CD4-positive, alpha-beta T cell (primary cell): ENCODE results near the gene DGLUCY. TPM values are rescaled to one million over a fixed set of nuclear protein-coding genes. Genes with fewer than 3 reads are reported as not detected.

Source experiments
- ATAC-seq: fragments of 200-7000 bp; cut with Tn5 transposase; one replicate; pipeline ENCODE4 v1.10.0; 2022; ENCODE audit warnings: mild to moderate bottlenecking; ENCODE audit not compliant: poor library complexity
- CTCF ChIA-PET: fragments of 350-600 bp; sonication (Branson Sonifier 250); formaldehyde crosslinking; loops from one replicate; lab custom pipeline; 2021; ENCODE audit warnings: antibody characterized with exemption, inconsistent platforms; lab: Charles Lee
- POLR2A ChIA-PET: fragments of 350-600 bp; sonication (Branson Sonifier 250); formaldehyde crosslinking; loops from one replicate; lab custom pipeline; 2021; ENCODE audit warnings: antibody characterized with exemption, inconsistent platforms; lab: Charles Lee
- DNase-seq, 14 experiments: peaks; one replicate each; pipeline ENCODE4 v3.0.0-alpha.2; 2013 to 2020; ENCODE audit warnings: mixed read lengths in 2 of 14
- H3K27ac ChIP-seq, 2 donors: one replicate each; pipeline versions ENCODE4 v1.5.1 to v1.7.0; 2013; ENCODE audit warnings: low read length in 2 of 2, low read depth in 1 of 2, mild to moderate bottlenecking in 1 of 2
- H3K27me3 ChIP-seq, 2 experiments: 1 replicate in 1 of 2; 2 replicates in 1 of 2; pipeline versions ENCODE4 v1.6.1 to v1.7.0; 2013; ENCODE audit warnings: low read length in 2 of 2, control low read depth in 1 of 2, mild to moderate bottlenecking in 1 of 2, moderate library complexity in 1 of 2; ENCODE audit not compliant: insufficient read depth in 2 of 2, control insufficient read depth in 1 of 2
- H3K36me3 ChIP-seq: one replicate; pipeline ENCODE4 v1.6.1; 2013; ENCODE audit warnings: low read length, control low read depth; ENCODE audit not compliant: insufficient read depth
- H3K4me1 ChIP-seq: one replicate; pipeline ENCODE4 v1.6.1; 2013; ENCODE audit warnings: low read length, control low read depth; ENCODE audit not compliant: insufficient read depth
- H3K4me3 ChIP-seq: one replicate; pipeline ENCODE4 v1.5.1; 2013; ENCODE audit warnings: mild to moderate bottlenecking, low read length, moderate library complexity
- H3K9me3 ChIP-seq, 2 experiments: 1 replicate in 1 of 2; 2 replicates in 1 of 2; pipeline versions ENCODE4 v1.6.1 to v1.7.0; 2013; ENCODE audit warnings: low read length in 2 of 2, mild to moderate bottlenecking in 2 of 2, control low read depth in 1 of 2, moderate library complexity in 1 of 2; ENCODE audit not compliant: control insufficient read depth in 1 of 2, insufficient read depth in 1 of 2
- H3K27ac Mint-ChIP-seq: one replicate; pipeline ENCODE4 v1.8.0; 2020; ENCODE audit warnings: mixed read lengths
- H3K27me3 Mint-ChIP-seq: one replicate; pipeline ENCODE4 v1.8.0; 2021; ENCODE audit warnings: mixed read lengths
- H3K36me3 Mint-ChIP-seq: one replicate; pipeline ENCODE4 v1.8.0; 2021; ENCODE audit warnings: low read depth, mixed read lengths
- H3K4me1 Mint-ChIP-seq: one replicate; pipeline ENCODE4 v1.8.0; 2021; ENCODE audit warnings: low read depth, mixed read lengths
- H3K4me3 Mint-ChIP-seq: one replicate; pipeline ENCODE4 v1.8.0; 2020; ENCODE audit warnings: mild to moderate bottlenecking, mixed read lengths
- H3K9me3 Mint-ChIP-seq: one replicate; pipeline ENCODE4 v1.8.0; 2020; ENCODE audit warnings: mixed read lengths
- intact Hi-C, 2 experiments: fragments of 100-400 bp; cut with DNase I in 1 of 2; cut with micrococcal nuclease in 1 of 2; formaldehyde crosslinking; loops; one replicate each; pipeline versions ENCODE4 v1.15.1 to v1.9.0; 2023 to 2025; cut with DNase I, micrococcal nuclease
- total RNA-seq, 174 experiments: library from RNA in 2 of 174; stranded (reverse) in 2 of 174; gene quantifications; one replicate each; pipeline ENCODE4 v1.2.3 and lab custom pipeline; 2021 to 2026
- TF ChIP-seq, protein P1 (sequence below): fragments of 200-600 bp; IDR thresholded peaks from one replicate; pipeline ENCODE4 v1.8.0; 2022; ENCODE audit warnings: antibody characterized with exemption, mild to moderate bottlenecking

DGLUCY gene
- total RNA-seq, 2 experiments from 2014 or later: 33.0 to 34.9 TPM

DNA sequence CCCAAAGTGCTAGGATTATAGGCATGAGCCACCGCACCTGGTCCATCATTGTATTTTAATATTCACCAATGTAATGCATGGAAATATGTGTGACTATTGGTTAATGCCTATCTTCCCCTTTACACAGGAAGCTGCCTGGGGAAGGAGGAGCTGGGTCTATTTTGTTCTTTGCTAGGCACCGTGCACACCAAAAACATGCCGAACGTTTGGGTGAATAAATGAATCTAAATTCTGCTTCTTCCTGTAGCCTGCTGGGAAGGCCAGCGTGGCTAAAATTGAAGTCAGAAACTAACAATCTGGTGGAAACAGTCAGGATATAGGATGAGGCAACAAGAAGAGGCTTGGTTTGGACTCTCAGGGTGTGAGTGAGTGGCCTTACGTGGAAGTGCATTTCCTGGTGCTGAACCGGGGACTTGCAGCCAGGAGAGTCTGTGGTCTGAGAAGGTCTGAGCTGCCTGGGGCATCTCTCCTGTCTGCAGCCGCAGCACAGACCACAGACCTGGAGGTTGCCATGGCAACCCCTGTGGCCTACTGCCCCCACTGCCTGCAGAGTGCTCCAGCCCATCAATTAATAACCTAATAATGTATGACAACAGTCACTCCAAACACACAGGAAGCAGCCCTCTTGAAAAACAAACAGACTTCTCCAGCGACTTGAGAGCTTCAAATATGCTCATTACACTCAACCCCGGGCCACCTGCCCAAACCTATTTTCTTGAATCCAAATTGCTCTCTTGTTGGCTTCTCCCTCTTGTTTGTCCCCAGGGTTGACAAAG is 136.2 kb downstream of the DGLUCY start:
- Mint-ChIP-seq H3K27me3 (no peaks in the 10 kb centered on the region), H3K4me3 (peak overlapping the region; percentile 79), H3K27ac (peak overlapping the region; percentile 78), H3K36me3 (peaks cover 13% of the 10 kb centered on the region), H3K9me3 (peaks cover 4% of the 10 kb centered on the region), H3K4me1 (peaks cover 87% of the 10 kb centered on the region)
- ChIA-PET CTCF (interaction anchor here (1.2 to 2.2 kb wide), 2 partner anchors 11 to 77 kb away, joined by 3 to 9 read pairs; no protein-coding TSS in a partner anchor), POLR2A (interaction anchor here (0.7 to 10.0 kb wide), 12 partner anchors 8 to 853 kb away, joined by 3 to 187 read pairs (median 4); no protein-coding TSS in a partner anchor)
- H3K9me3 ChIP-seq: peaks cover 0 to 8% of the 10 kb centered on the region in 2 experiments
- H3K27ac ChIP-seq: peak overlapping the region; percentile 59 to 68
- TF ChIP-seq, protein P1, sequence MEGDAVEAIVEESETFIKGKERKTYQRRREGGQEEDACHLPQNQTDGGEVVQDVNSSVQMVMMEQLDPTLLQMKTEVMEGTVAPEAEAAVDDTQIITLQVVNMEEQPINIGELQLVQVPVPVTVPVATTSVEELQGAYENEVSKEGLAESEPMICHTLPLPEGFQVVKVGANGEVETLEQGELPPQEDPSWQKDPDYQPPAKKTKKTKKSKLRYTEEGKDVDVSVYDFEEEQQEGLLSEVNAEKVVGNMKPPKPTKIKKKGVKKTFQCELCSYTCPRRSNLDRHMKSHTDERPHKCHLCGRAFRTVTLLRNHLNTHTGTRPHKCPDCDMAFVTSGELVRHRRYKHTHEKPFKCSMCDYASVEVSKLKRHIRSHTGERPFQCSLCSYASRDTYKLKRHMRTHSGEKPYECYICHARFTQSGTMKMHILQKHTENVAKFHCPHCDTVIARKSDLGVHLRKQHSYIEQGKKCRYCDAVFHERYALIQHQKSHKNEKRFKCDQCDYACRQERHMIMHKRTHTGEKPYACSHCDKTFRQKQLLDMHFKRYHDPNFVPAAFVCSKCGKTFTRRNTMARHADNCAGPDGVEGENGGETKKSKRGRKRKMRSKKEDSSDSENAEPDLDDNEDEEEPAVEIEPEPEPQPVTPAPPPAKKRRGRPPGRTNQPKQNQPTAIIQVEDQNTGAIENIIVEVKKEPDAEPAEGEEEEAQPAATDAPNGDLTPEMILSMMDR: no peak
- H3K4me1 ChIP-seq: peaks cover 96% of the 10 kb centered on the region
- no peak overlapping the region for H3K4me3 ChIP-seq
- H3K36me3 ChIP-seq: peaks cover 5% of the 10 kb centered on the region
- intact Hi-C loops: loop anchor here (5.0 to 10.0 kb wide), 4 partner anchors 37 to 865 kb away; partner anchors contain the start of genes CCDC88C (in 1 of the 2) and RPS6KA5 (in 1 of the 2)
- no peak for ATAC-seq
- H3K27me3 ChIP-seq: no peaks in the 10 kb centered on the region
- peak in 7 of 14 experiments; percentile 27 to 81 (median 52) for DNase-seq

- H3K27me3 ChIP-seq: no peaks in the 10 kb centered on the region
- H3K4me1 ChIP-seq: peaks cover 96% of the 10 kb centered on the region
- ChIA-PET POLR2A (interaction anchor here (0.7 to 10.0 kb wide), 8 partner anchors 10 to 165 kb away, joined by 3 to 187 read pairs (median 5); no protein-coding TSS in a partner anchor), CTCF (interaction anchor here (1.0 to 2.6 kb wide), 3 partner anchors 23 to 78 kb away, joined by 3 to 9 read pairs (median 9); no protein-coding TSS in a partner anchor)
- intact Hi-C loops: no loop called here
- TF ChIP-seq, protein P1: no peak
- peak overlapping the region; percentile 34 for H3K4me3 Mint-ChIP-seq
- no peaks in the 10 kb centered on the region for H3K27me3 Mint-ChIP-seq
- no peaks in the 10 kb centered on the region for H3K9me3 ChIP-seq
- ATAC-seq: no peak
- peaks cover 5% of the 10 kb centered on the region for H3K36me3 ChIP-seq
- H3K4me1 Mint-ChIP-seq: peaks cover 87% of the 10 kb centered on the region
- H3K36me3 Mint-ChIP-seq: peaks cover 9% of the 10 kb centered on the region
- H3K27ac ChIP-seq: peak overlapping the region; percentile 59 to 68
- peak in 1 of 14 experiments; percentile 34 for DNase-seq
- peak overlapping the region; percentile 78 for H3K27ac Mint-ChIP-seq
- no peak overlapping the region for H3K4me3 ChIP-seq
- H3K9me3 Mint-ChIP-seq: peaks cover 4% of the 10 kb centered on the region
Observed at GRCh38 chr14:91250912-91251311, 137.0 kb downstream of the DGLUCY start.

GRCh38 chr14:91252871-91253794 is 139.3 kb downstream of the DGLUCY start:
- Histone ChIP-seq H3K36me3 (no peaks in the 10 kb centered on the region), H3K27ac (peak overlapping the region; percentile 63 to 67), H3K4me1 (peaks cover 89% of the 10 kb centered on the region), H3K9me3 (no peaks in the 10 kb centered on the region), H3K4me3 (peak overlapping the region; percentile 56), H3K27me3 (no peaks in the 10 kb centered on the region)
- no peaks in the 10 kb centered on the region for H3K9me3 Mint-ChIP-seq
- no peaks in the 10 kb centered on the region for H3K27me3 Mint-ChIP-seq
- POLR2A ChIA-PET: interaction anchor here (1.5 to 11.0 kb wide), 4 partner anchors 11 to 59 kb away, joined by 4 to 178 read pairs (median 8); partner anchors contain the start of gene GPR68
- CTCF ChIA-PET: interaction anchor here (1.0 to 2.6 kb wide), 5 partner anchors 9 to 37 kb away, joined by 3 to 9 read pairs (median 3); partner anchors contain the start of gene GPR68
- peak in 8 of 14 experiments; percentile 22 to 79 (median 64) for DNase-seq
- peak; percentile 23 for ATAC-seq
- peak overlapping the region; percentile 82 for H3K4me3 Mint-ChIP-seq
- TF ChIP-seq, protein P1: no peak
- intact Hi-C loops: no loop called here
- peaks cover 5% of the 10 kb centered on the region for H3K36me3 Mint-ChIP-seq
- H3K4me1 Mint-ChIP-seq: peaks cover 90% of the 10 kb centered on the region
- peak overlapping the region; percentile 78 for H3K27ac Mint-ChIP-seq
